Activated gamma-delta T cell (primary cell): Measurements from ENCODE around the gene MAFG.
"Not testable (repeated sequence)": the region's sequence is repeated elsewhere in the genome, so short reads cannot be mapped to it uniquely, and the experiment has no call there.

ENCODE experiments used
- DNase-seq: peaks from one replicate; lab custom pipeline; 2025; lab: John Stamatoyannopoulos, UW

The MAFG gene

DNA sequence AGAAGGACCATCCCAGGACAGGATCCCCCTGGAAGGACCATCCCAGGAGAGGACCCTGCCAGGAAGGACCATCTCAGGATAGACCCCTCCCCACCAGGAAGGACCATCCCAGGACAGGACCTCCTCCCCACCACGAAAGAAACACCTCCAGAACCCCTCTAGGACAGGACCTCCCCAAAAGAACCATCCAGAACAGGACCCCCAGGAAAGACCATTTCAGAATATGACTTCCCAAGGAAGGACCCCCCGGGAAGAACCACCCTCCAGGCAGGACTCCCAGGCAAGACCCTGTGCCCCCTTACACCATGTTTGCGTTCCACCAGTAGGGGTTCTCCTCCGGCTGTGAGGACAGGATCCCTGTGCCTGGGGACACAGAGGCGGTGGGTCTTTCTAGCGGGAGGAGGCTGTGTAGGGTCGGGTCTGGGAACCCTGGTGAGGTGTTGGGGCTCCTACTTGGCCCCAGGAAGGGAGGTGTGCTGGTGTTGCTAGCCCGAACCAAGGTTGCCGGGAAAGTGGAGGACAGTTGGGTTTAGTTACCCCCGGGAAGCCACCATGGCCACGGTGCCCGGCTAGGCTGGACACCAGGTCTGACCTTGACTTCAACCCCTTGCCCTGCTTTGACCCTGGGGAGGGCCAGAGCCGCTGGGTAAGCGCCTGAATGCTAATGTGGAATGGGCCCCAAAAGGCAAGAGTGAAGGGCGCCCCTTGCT, 31.3 kb upstream of the MAFG start:
- DNase-seq = no peak

GRCh38 chr17:81957691-81958432, 30.3 kb upstream of the MAFG start:
- no peak for DNase-seq

GRCh38 chr17:81956607-81957589, 29.4 kb upstream of the MAFG start:
- DNase-seq = no peak

DNA sequence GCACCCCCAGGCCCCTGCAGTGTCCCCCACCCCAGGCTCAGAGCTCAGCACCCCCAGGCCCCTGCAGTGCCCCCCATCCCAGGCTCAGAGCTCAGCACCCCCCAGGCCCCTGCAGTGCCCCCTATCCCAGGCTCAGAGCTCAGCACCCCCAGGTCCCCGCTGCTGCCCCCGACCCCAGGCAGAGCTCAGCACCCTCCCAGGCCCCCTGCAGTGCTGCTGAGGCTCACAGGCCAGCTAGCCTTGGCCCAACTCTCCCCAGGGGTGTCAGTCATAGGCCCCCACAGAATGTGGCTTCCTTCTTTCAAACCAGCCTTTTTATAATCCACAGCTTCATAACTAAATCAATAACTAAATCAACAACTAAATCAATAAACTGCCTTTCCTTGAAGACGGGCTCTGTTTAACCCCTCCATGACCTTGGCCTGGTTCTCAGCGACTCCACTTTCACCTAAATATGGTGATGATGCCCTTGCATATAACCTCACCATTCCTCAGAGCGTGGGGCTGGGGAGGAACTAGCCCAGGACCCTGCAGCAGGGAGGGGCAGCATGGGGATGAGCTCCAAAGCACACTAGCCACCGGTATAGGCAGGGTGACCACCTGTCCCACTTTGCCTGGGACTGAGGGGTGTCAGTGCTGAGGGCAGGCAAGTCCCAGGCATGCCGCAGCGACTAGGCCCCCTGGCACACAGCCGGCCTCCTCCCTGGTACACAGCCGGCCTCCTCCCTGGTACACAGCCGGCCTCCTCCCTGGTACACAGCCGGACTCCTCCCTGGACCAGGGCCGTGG, 28.4 kb upstream of the MAFG start:
- DNase-seq = no peak

DNA sequence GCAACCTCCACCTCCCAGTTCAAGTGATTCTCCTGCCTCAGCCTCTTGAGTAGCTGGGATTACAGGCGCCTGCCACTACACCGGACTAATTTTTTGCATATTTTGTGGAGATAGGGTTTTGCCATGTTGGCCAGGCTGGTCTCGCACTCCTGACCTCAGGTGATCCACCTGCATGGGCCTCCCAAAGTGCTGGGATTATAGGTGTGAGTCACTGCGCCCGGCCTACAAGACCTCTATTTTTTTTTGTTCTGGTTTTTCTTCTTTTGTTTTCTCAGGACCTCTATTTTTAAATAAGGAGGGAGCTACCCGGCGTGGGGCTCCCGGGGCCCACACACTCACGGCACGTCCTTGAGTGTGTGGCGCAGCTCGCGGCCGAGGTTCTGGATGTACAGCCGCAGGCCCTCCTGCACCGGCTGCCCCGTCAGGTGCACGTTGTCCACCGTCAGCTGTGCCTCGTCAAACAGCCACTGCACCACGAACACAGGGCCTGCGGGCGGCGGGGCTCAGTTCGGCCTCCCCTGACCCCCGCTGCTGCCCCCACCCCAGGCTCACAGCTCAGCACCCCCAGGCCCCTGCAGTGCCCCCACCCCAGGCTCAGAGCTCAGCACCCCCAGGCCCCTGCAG, 27.6 kb upstream of the MAFG start:
- no peak for DNase-seq

DNA sequence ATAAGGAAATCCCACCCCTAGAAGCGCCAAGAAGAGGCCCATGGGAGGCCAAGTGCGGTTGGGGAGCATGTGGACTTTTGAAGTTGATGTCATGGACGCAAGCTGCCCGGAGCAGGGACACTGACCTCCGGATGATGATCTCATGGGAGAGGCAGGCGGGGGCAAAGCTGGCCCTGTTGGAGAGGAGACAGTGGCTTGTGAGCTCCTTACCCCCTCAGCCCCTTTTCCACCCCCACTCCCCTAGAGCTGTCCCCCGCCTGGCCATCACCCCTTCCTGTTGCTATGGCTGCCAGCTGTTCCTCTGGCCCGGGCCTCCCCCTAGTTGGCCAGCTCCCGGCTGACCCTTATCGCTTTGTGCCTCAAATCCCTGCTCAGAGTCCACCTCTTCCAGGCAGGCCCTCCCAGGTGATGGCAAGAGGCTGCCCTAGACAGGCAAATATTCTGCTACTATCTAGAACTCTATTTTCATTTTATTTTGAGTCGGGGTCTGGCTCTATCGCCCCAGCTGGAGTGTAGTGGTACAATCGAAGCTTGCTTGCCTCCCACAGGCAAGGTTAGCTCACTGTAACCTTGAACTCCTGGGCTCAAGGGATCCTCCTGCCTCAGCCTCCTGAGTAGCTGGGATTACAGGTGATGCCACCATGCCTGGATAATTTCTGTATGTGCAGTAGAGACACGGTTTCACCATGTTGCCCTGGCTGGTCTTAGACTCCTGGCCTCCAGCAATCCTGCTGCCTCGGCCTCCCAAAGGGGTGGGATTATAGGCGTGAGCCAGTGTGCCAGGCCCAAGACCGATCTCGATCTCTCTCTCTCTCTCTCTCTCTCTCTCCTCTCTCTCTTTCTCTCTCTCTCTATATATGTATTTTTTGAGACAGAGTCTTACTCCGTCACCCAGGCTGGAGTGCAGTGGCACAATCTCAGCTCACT, 26.9 kb upstream of the MAFG start:
- DNase-seq = no peak

DNA sequence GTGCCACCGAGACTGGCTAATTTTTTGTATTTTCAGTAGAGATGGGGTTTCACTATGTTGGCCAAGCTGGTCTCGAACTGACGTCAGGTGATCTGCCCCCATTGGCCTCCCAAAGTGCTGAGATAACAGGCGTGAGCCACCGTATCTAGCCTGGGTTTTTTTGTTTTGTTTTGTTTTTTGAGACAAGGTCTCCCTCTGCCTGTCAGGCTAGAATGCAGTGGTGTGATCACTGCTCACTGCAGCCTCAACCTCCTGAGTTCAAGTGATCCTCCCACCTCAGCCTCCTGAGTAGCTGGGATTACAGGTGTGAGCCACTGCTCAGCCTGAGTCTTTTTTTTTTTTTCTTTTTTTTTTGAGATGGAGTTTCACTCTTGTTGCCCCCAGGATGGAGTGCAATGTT, 25.9 kb upstream of the MAFG start:
- DNase-seq = not testable (repeated sequence)

- DNase-seq = no peak
Observed at GRCh38 chr17:81952792-81953228, 25.3 kb upstream of the MAFG start.

- DNase-seq = no peak
Observed at GRCh38 chr17:81951785-81952684, 24.5 kb upstream of the MAFG start.

- no peak for DNase-seq
Observed at GRCh38 chr17:81950501-81950900, 23.0 kb upstream of the MAFG start.

DNA sequence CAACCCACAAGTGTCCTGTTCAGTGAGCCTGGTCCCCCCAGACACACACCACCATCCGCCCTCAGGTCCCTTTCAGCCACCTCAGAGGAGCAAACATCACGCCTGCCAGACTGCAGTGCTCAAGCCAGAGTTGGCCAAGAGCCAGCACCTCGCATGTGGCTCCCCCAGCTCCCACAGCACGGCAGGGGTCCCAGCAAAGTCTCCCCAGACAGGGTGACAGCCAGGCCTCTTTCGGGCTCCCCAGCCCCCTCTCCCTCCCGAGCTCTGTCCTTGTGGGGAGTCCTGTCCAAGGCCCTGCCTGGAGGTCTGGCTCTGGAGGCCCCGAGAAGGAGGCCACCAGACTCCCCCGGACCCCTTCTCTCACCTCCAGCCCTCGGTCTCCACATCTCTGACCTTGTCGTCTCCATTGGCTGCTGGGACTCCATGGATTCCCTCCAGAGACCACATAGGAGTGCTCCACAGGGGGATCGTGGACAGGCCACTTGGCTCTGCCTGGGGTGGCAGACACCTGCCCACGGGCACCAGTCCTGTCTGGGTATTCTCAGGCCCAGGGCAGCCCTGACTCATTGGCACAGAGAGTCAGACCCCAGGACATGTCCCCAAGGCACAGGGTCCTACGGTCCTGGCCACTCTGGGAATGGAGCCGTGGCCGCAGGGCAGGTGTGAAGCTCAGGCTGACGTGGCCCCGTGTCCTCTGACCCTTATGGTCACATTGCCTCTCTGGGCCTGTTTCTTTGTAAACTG, 21.3 kb upstream of the MAFG start:
- no peak for DNase-seq

DNA sequence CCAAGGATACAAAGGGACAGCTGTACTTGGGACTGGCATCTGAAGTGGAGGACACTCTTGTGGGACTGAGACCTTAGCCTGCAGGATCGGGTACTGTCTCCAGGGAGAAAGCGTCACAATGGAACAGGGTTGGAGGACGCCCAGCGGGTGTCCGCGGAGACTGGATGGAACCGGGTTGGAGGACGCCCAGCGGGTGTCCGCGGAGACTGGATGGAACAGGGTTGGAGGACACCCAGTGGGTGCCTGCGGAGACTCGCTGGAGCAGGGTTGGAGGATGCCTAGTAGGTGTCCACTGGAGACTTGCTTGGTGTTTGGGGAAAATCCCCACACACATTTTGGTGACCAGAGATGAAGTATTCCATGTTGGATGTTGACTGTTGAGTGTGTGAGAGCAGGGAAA, 19.7 kb upstream of the MAFG start, which contains the start of gene MYADML2:
MYADML2 (minus strand) TSS at position 45 of the 400 bp plus-strand sequence. CDS start 5,492 bp downstream, outside the sequence.
- no peak for DNase-seq

DNA sequence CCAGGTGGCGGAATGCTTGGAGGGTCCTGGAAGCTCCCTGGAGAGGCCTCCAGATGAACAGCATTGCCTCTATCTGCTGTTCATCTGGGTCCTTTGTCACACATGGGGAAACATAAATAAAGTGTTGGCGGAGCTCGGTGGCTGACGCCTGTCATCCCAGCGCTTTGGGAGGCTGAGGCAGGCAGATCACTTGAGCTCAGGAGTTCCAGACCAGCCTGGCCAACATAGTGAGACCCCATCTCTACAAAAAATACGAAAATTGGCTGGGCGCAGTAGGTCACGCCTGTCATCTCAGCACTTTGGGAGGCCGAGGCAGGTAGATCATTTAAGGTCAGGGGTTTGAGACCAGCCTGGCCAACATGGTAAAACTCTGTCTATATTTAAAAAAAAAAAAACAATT, 17.3 kb upstream of the MAFG start:
- no peak for DNase-seq

- DNase-seq = no peak
Observed at GRCh38 chr17:81942167-81942553, 14.6 kb upstream of the MAFG start.

- no peak for DNase-seq
Observed at GRCh38 chr17:81941484-81942166, 14.1 kb upstream of the MAFG start.

GRCh38 chr17:81940538-81941483, 13.3 kb upstream of the MAFG start:
- no peak for DNase-seq
